Measurements from ENCODE around the gene SORCS2.

DNA sequence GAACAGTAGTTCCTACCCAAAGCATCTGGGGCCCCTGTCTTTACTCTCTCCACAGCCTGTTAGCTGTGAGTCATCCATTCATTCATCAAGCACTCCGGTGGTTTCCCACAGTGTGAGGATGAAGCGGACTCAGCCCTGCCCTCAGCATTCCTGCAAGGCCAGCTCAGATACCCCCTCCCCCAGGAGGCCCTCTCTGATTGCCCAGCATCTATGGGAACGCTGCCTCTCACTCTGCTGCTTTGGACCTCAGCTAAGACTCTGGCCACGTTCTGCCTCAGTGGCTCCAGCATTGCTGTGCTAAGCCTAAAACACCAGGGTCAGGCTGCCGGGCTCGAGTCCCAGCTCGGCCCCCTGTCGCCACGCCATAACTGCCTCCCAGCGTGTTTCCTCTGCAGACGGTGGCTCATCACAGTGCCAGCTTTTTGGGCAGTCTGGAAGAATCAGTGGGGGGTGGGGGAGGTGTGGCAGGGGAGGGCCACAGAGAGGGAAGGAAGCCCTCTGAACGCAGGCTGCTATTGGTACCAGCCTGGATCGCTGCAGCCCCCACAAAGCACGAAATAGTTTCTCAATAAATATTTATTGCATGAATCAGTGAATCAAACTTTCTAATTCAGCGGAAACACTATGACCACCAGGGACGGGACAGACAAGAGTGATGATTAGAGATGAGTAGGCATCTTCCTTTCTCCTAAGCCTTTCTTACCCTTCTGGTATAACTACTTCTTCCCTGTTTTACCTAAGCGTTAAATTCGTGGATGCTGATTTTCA, 74.4 kb downstream of the SORCS2 start:
- TF ChIP-seq, protein P1, sequence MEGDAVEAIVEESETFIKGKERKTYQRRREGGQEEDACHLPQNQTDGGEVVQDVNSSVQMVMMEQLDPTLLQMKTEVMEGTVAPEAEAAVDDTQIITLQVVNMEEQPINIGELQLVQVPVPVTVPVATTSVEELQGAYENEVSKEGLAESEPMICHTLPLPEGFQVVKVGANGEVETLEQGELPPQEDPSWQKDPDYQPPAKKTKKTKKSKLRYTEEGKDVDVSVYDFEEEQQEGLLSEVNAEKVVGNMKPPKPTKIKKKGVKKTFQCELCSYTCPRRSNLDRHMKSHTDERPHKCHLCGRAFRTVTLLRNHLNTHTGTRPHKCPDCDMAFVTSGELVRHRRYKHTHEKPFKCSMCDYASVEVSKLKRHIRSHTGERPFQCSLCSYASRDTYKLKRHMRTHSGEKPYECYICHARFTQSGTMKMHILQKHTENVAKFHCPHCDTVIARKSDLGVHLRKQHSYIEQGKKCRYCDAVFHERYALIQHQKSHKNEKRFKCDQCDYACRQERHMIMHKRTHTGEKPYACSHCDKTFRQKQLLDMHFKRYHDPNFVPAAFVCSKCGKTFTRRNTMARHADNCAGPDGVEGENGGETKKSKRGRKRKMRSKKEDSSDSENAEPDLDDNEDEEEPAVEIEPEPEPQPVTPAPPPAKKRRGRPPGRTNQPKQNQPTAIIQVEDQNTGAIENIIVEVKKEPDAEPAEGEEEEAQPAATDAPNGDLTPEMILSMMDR (optimal IDR thresholded peaks at IDR 0.05 in 1 of 3, IDR thresholded peaks at IDR 0.05 in 1 of 3, conservative IDR thresholded peaks at IDR 0.05 in 1 of 3; ENCODE audit: extremely low read depth in 1 of 3, insufficient read depth in 2 of 3, low read length in 3 of 3) = no peak
- TF ChIP-seq EZH2 (IDR thresholded peaks at IDR 0.05; ENCODE audit: low read length) = no peak

Measured in keratinocyte (primary cell).